SU-DHL-6 (cell line): ENCODE results near the gene ELMO1.

Experiments
- H2AFZ ChIP-seq: fragments of 200-600 bp; sonication (generic); 2 replicates; pipeline ENCODE4 v1.6.1; 2014; ENCODE audit warnings: low read depth, mild to moderate bottlenecking, moderate library complexity, mixed read lengths, antibody characterized with exemption, low read length; ENCODE audit not compliant: severe bottlenecking
- H3F3A ChIP-seq: fragments of 200-600 bp; shearing (Covaris generic); 2 replicates; pipeline ENCODE4 v1.6.0; 2016; ENCODE audit warnings: antibody characterized with exemption, mild to moderate bottlenecking; ENCODE audit not compliant: insufficient read depth
- H3K27ac ChIP-seq: fragments of 200-600 bp; sonication (generic); 2 replicates; pipeline ENCODE4 v1.5.1; 2016; ENCODE audit warnings: low read depth, mild to moderate bottlenecking, low read length, moderate library complexity, mixed read lengths
- H3K27me3 ChIP-seq: fragments of 200-600 bp; sonication (generic), shearing (Covaris generic); 2 replicates; pipeline ENCODE4 v1.6.0; 2014; ENCODE audit warnings: mild to moderate bottlenecking, low read length
- H3K36me3 ChIP-seq: fragments of 200-600 bp; sonication (generic); 2 replicates; pipeline ENCODE4 v1.6.1; 2014; ENCODE audit warnings: mild to moderate bottlenecking, low read length, mixed read lengths
- H3K4me2 ChIP-seq: fragments of 300-600, 200-600 bp; shearing (Covaris generic), sonication (generic); 2 replicates; pipeline ENCODE4 v1.6.0; 2014; ENCODE audit warnings: low read length, low read depth, mild to moderate bottlenecking; ENCODE audit not compliant: poor library complexity, severe bottlenecking
- H3K4me3 ChIP-seq: fragments of 200-600 bp; sonication (generic); 2 replicates; pipeline ENCODE4 v1.5.1; 2014; ENCODE audit warnings: antibody characterized with exemption, low read length, mild to moderate bottlenecking, mixed read lengths; ENCODE audit not compliant: insufficient read depth, poor library complexity, severe bottlenecking
- H3K79me2 ChIP-seq: fragments of 200-600 bp; sonication (generic); 2 replicates; pipeline ENCODE4 v1.6.1; 2014; ENCODE audit warnings: mild to moderate bottlenecking, low read length, moderate library complexity; ENCODE audit not compliant: insufficient read depth
- H3K9ac ChIP-seq: fragments of 200-600 bp; sonication (generic); 2 replicates; pipeline ENCODE4 v1.7.0; 2014; ENCODE audit warnings: mild to moderate bottlenecking, low read length
- H3K9me2 ChIP-seq: fragments of 200-600 bp; sonication (generic); replicated peaks from 2 replicates; pipeline ENCODE4 v1.6.1; 2014; ENCODE audit warnings: low read length; ENCODE audit not compliant: insufficient read depth
- H3K9me3 ChIP-seq: fragments of 200-600 bp; sonication (generic); 2 replicates; pipeline ENCODE4 v1.6.1; 2014; ENCODE audit warnings: low read length, mixed read lengths; ENCODE audit not compliant: insufficient read depth
- H4K20me1 ChIP-seq: fragments of 200-600 bp; sonication (generic); 2 replicates; pipeline ENCODE4 v1.6.1; 2014; ENCODE audit warnings: low read depth, mild to moderate bottlenecking, antibody characterized with exemption, low read length, moderate library complexity, mixed read lengths
- EZH2phosphoT487 ChIP-seq: fragments of 200-600 bp; sonication (generic), shearing (Covaris generic); conservative IDR thresholded peaks from 2 replicates; pipeline ENCODE4 v1.6.1; 2018; ENCODE audit warnings: mild to moderate bottlenecking, antibody characterized with exemption, low read length, moderate library complexity, mixed read lengths
- TF ChIP-seq, protein P1 (sequence below): fragments of 200-600 bp; sonication (generic); IDR thresholded peaks from one replicate; pipeline ENCODE4 v1.5.1; 2017; ENCODE audit warnings: antibody characterized with exemption, mild to moderate bottlenecking, low read length, moderate library complexity; ENCODE audit not compliant: insufficient read depth, poor library complexity, severe bottlenecking

The ELMO1 gene, protein sequence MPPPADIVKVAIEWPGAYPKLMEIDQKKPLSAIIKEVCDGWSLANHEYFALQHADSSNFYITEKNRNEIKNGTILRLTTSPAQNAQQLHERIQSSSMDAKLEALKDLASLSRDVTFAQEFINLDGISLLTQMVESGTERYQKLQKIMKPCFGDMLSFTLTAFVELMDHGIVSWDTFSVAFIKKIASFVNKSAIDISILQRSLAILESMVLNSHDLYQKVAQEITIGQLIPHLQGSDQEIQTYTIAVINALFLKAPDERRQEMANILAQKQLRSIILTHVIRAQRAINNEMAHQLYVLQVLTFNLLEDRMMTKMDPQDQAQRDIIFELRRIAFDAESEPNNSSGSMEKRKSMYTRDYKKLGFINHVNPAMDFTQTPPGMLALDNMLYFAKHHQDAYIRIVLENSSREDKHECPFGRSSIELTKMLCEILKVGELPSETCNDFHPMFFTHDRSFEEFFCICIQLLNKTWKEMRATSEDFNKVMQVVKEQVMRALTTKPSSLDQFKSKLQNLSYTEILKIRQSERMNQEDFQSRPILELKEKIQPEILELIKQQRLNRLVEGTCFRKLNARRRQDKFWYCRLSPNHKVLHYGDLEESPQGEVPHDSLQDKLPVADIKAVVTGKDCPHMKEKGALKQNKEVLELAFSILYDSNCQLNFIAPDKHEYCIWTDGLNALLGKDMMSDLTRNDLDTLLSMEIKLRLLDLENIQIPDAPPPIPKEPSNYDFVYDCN

DNA sequence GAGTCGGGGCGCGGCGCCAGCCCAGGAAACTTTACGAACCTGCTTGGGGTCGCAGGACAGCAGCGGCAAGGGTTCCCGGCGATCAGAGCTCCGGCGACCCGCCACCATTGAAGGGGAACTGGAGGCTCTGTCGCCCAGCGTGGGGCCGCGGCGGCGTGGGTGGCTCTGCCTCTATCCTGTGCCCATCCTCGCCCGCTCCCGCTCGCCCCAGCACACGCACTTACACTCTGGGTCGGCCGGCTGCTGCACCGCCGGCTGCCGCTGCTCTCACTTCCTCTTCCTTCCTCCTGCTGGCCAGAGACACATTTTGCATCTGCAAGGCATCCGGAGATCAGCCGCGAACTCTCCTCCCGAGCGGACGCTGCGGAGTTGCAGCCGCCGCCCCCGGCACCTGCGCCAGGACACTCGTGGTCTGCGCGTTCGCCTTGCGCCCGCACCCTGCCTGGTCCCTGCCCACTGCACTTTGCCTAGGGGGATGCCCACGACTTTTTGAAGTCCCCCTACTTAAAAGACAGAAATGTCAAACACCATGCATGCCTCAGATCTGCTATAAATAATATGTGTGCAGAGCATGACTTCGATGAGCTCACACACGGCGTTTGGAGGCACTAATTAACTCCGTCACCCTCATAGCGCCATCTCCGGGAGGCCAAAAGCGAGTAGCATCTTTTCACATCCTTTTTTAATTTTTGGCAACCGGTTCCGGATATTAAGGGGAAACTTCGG is at the start of gene ELMO1:
ELMO1 (minus strand) TSS at position 229 of the 726 bp plus-strand sequence. CDS start 106,174 bp downstream, outside the sequence.
- H3K9me3 ChIP-seq = no peaks in the 10 kb centered on the region
- H3K9ac ChIP-seq = peak within 1 kb of the TSS; percentile 61
- peak within 1 kb of the TSS; percentile 70 for H2AFZ ChIP-seq
- H4K20me1 ChIP-seq = no peaks in the 10 kb centered on the region
- peak within 1 kb of the TSS; percentile 65 for H3K4me3 ChIP-seq
- H3K27ac ChIP-seq = peak within 1 kb of the TSS; percentile 29
- H3K36me3 ChIP-seq = no peaks in the 10 kb centered on the region
- peak within 1 kb of the TSS; percentile 78 for H3K4me2 ChIP-seq
- H3F3A ChIP-seq = peaks cover 6% of the 10 kb centered on the region; the same call in 1 of the 2 replicates
- H3K9me2 ChIP-seq = no peaks in the 10 kb centered on the region
- H3K79me2 ChIP-seq = no peaks in the 10 kb centered on the region
- TF ChIP-seq EZH2phosphoT487 = no peak
- TF ChIP-seq, protein P1, sequence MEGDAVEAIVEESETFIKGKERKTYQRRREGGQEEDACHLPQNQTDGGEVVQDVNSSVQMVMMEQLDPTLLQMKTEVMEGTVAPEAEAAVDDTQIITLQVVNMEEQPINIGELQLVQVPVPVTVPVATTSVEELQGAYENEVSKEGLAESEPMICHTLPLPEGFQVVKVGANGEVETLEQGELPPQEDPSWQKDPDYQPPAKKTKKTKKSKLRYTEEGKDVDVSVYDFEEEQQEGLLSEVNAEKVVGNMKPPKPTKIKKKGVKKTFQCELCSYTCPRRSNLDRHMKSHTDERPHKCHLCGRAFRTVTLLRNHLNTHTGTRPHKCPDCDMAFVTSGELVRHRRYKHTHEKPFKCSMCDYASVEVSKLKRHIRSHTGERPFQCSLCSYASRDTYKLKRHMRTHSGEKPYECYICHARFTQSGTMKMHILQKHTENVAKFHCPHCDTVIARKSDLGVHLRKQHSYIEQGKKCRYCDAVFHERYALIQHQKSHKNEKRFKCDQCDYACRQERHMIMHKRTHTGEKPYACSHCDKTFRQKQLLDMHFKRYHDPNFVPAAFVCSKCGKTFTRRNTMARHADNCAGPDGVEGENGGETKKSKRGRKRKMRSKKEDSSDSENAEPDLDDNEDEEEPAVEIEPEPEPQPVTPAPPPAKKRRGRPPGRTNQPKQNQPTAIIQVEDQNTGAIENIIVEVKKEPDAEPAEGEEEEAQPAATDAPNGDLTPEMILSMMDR = peak; percentile 40
- no peaks in the 10 kb centered on the region for H3K27me3 ChIP-seq

DNA sequence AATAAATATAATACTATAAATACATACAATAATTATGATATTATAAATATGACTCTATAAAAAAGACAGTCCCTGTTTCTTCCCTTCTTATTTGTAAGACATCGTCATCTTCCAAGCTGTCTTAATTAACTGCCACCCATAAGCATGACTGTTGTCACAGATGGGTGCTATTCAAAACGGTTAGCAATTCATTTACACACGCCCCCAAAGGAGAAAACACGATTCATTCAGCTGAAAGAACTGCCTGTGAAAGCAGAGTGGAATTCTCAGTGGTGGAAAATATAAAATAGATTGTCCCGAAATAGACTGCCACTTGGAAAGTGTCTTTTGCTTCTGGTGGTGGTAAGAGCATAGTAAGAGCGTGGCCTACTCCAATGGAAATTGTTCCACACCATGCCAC is 48.9 kb upstream of the ELMO1 start:
- no peaks in the 10 kb centered on the region for H3K9me3 ChIP-seq
- H4K20me1 ChIP-seq = no peaks in the 10 kb centered on the region
- no peaks in the 10 kb centered on the region for H3K79me2 ChIP-seq
- no peak overlapping the region for H3K4me2 ChIP-seq
- no peaks in the 10 kb centered on the region for H3K36me3 ChIP-seq
- H3K27ac ChIP-seq = no peak overlapping the region
- H3F3A ChIP-seq = no peaks in the 10 kb centered on the region
- TF ChIP-seq, protein P1 = no peak
- no peak for TF ChIP-seq EZH2phosphoT487
- H2AFZ ChIP-seq = no peak overlapping the region
- H3K27me3 ChIP-seq = no peaks in the 10 kb centered on the region
- no peaks in the 10 kb centered on the region for H3K9me2 ChIP-seq
- H3K4me3 ChIP-seq = no peak overlapping the region
- H3K9ac ChIP-seq = no peak overlapping the region

DNA sequence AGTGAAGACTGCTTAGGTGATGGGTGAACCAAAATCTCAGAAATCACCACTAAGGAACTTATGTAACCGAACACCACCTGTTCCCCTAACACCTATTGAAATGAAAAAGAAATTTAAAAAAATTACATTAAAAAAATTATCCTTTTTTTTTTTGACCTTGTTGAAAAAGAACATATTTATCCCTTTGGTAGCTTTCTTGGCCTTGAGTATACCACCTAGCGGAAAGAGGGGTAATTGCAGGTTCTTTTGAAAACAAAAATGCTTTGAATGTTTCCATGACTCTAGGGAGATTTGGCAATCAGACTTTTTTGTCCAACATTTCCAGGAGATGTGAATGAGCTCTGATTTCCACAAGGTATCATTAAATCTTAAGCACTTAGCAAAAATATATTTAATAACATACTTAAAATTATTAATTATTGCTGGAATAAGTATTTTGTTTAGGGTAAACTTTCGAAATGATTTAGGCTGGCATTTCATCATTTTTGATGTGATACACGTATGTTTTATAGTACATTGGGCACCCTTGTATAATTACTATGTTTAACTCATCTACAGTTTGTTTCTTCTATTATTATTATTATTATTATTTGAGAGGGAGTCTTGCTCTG is 47.0 kb upstream of the ELMO1 start:
- Histone ChIP-seq H3K4me3 (no peak overlapping the region), H3K9me3 (no peaks in the 10 kb centered on the region), H3F3A (no peaks in the 10 kb centered on the region), H3K79me2 (no peaks in the 10 kb centered on the region), H2AFZ (no peak overlapping the region), H3K4me2 (no peak overlapping the region), H3K9me2 (no peaks in the 10 kb centered on the region), H3K27me3 (no peaks in the 10 kb centered on the region), H3K27ac (no peak overlapping the region), H3K36me3 (no peaks in the 10 kb centered on the region), H3K9ac (no peak overlapping the region), H4K20me1 (no peaks in the 10 kb centered on the region)
- TF ChIP-seq EZH2phosphoT487 = no peak
- TF ChIP-seq, protein P1 = peak; percentile 78
